DOHH2 (cell line): ENCODE measurements around the gene IGSF11.

Experiments
- H3F3A ChIP-seq: fragments of 200-600 bp; sonication (generic), shearing (Covaris generic); 2 replicates; pipeline ENCODE4 v1.6.0; 2016; ENCODE audit warnings: antibody characterized with exemption, mild to moderate bottlenecking; ENCODE audit not compliant: control insufficient read depth, insufficient read depth
- H3K27ac ChIP-seq: fragments of 200-600 bp; sonication (generic); 2 replicates; pipeline ENCODE4 v1.5.1; 2014; ENCODE audit warnings: low read depth, mild to moderate bottlenecking, low read length, moderate library complexity
- H3K27me3 ChIP-seq: fragments of 200-600 bp; sonication (generic); 2 replicates; pipeline ENCODE4 v1.6.1; 2014; ENCODE audit warnings: mild to moderate bottlenecking, low read length, mixed read lengths; ENCODE audit not compliant: control insufficient read depth
- H3K36me3 ChIP-seq: fragments of 200-600 bp; sonication (generic); 2 replicates; pipeline ENCODE4 v1.6.1; 2014; ENCODE audit warnings: mild to moderate bottlenecking, low read length, moderate library complexity, mixed read lengths; ENCODE audit not compliant: control insufficient read depth
- H3K4me1 ChIP-seq: fragments of 200-600 bp; sonication (generic); 2 replicates; pipeline ENCODE4 v1.6.1; 2014; ENCODE audit warnings: mild to moderate bottlenecking, low read length, mixed read lengths; ENCODE audit not compliant: control insufficient read depth
- H3K4me2 ChIP-seq: fragments of 200-600 bp; sonication (generic); 2 replicates; pipeline ENCODE4 v1.6.0; 2014; ENCODE audit warnings: mild to moderate bottlenecking, low read length, moderate library complexity
- H3K4me3 ChIP-seq: fragments of 200-600 bp; sonication (generic); 2 replicates; pipeline ENCODE4 v1.5.1; 2014; ENCODE audit warnings: mild to moderate bottlenecking, low read length, mixed read lengths
- H3K79me2 ChIP-seq: fragments of 200-600 bp; sonication (generic); 2 replicates; pipeline ENCODE4 v1.6.1; 2014; ENCODE audit warnings: mild to moderate bottlenecking, low read length, mixed read lengths; ENCODE audit not compliant: control insufficient read depth
- H3K9me2 ChIP-seq: fragments of 200-600 bp; sonication (generic); replicated peaks from 2 replicates; pipeline ENCODE4 v1.6.1; 2014; ENCODE audit warnings: mild to moderate bottlenecking, low read length, mixed read lengths; ENCODE audit not compliant: control insufficient read depth
- H3K9me3 ChIP-seq: fragments of 200-600 bp; sonication (generic); 2 replicates; pipeline ENCODE4 v1.6.1; 2014; ENCODE audit warnings: antibody characterized with exemption, low read length, mixed read lengths; ENCODE audit not compliant: control insufficient read depth, insufficient read depth
- H4K20me1 ChIP-seq: fragments of 200-600 bp; sonication (generic); 2 replicates; pipeline ENCODE4 v1.6.0; 2014; ENCODE audit warnings: low read depth, mild to moderate bottlenecking, antibody characterized with exemption, low read length, moderate library complexity; ENCODE audit not compliant: control insufficient read depth, insufficient read depth
- EZH2phosphoT487 ChIP-seq: fragments of 200-600 bp; sonication (generic); IDR thresholded peaks from 2 replicates; pipeline ENCODE4 v1.6.1; 2017; ENCODE audit warnings: borderline replicate concordance, mild to moderate bottlenecking, antibody characterized with exemption, low read length, moderate library complexity, mixed read lengths
- TF ChIP-seq, protein P1 (sequence below): fragments of 200-600 bp; sonication (generic); IDR thresholded peaks from one replicate; pipeline ENCODE4 v1.5.1; 2014; ENCODE audit warnings: antibody characterized with exemption, mild to moderate bottlenecking, low read depth, low read length; ENCODE audit not compliant: poor library complexity, severe bottlenecking

Gene IGSF11

DNA sequence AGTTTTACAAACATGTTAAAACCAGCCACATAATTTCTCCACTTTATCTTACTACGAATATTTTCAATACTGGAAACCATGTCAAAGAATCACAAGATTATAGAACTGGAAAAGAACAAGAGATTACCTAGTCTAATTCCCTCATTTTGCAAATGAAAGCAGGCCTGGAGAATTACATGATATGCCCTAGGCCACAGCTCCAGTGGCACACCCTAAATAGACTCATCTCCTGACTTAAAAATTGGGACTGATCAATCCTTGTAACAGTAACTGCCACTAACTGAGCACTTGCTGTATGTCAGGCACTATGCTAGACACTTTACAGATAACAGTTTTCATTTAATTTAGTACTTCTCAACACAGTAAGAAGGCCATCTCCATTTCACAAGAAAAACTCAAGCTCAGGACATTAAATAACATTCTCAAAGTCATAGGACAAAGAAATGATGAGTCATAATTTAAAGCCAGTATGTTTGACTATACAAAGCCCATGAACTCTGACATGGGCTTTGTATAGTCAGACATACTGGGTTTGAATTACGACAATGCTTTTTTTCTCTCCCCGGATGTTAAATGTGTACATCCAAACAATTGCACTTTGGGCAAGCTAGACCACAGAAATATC is 9.4 kb downstream of the IGSF11 start:
- no peaks in the 10 kb centered on the region for H3K27me3 ChIP-seq
- H4K20me1 ChIP-seq = no peaks in the 10 kb centered on the region
- no peak overlapping the region for H3K4me2 ChIP-seq
- no peaks in the 10 kb centered on the region for H3K36me3 ChIP-seq
- no peaks in the 10 kb centered on the region for H3K79me2 ChIP-seq
- TF ChIP-seq, protein P1, sequence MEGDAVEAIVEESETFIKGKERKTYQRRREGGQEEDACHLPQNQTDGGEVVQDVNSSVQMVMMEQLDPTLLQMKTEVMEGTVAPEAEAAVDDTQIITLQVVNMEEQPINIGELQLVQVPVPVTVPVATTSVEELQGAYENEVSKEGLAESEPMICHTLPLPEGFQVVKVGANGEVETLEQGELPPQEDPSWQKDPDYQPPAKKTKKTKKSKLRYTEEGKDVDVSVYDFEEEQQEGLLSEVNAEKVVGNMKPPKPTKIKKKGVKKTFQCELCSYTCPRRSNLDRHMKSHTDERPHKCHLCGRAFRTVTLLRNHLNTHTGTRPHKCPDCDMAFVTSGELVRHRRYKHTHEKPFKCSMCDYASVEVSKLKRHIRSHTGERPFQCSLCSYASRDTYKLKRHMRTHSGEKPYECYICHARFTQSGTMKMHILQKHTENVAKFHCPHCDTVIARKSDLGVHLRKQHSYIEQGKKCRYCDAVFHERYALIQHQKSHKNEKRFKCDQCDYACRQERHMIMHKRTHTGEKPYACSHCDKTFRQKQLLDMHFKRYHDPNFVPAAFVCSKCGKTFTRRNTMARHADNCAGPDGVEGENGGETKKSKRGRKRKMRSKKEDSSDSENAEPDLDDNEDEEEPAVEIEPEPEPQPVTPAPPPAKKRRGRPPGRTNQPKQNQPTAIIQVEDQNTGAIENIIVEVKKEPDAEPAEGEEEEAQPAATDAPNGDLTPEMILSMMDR = no peak
- no peak for TF ChIP-seq EZH2phosphoT487
- H3K9me3 ChIP-seq = no peaks in the 10 kb centered on the region
- H3K9me2 ChIP-seq = no peaks in the 10 kb centered on the region
- no peak overlapping the region for H3K4me3 ChIP-seq
- no peak overlapping the region for H3K27ac ChIP-seq
- H3K4me1 ChIP-seq = no peaks in the 10 kb centered on the region
- no peaks in the 10 kb centered on the region for H3F3A ChIP-seq

DNA sequence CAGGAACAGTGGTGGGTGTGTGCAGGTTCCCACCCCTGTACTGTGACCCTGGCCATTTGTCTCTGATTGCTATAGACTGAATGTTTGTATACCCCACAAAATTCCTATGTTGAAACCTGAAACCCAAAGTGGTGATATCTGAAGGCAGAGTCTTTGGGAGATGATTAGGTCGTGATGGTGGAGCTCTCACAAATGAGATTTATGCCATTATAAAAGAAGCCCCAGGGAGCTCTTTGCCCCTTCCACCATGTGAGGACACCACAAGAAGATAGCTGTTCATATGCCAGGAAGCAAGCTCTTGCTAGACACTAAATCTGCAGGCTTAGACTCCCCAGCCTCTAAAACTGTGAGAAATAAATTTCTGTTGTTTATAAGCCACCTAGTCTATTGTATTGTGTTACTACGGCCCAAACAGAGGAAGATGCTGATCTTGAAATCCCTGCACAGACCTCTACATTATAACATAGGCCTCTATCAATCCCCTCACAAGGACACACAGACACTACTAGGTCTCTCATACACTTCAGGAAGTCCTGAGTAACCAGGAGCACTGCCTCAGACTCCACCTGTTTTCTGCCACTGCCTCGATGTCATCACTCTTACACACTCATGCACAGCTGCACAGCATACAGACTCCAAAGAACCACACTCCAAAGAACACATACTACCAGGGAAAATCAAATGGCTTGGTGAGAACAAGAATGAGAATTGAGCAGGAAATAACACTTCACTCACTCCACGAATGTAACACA is 14.7 kb downstream of the IGSF11 start:
- Histone ChIP-seq H3K79me2 (no peaks in the 10 kb centered on the region), H4K20me1 (no peaks in the 10 kb centered on the region), H3K4me2 (no peak overlapping the region), H3K4me3 (no peak overlapping the region), H3K36me3 (no peaks in the 10 kb centered on the region), H3K9me3 (no peaks in the 10 kb centered on the region), H3F3A (no peaks in the 10 kb centered on the region), H3K4me1 (no peaks in the 10 kb centered on the region), H3K9me2 (no peaks in the 10 kb centered on the region), H3K27me3 (no peaks in the 10 kb centered on the region), H3K27ac (no peak overlapping the region)
- TF ChIP-seq, protein P1 = no peak
- no peak for TF ChIP-seq EZH2phosphoT487

- Histone ChIP-seq H3K27ac (no peak overlapping the region), H3K27me3 (peaks cover 2% of the 10 kb centered on the region; the same call in 1 of the 2 replicates), H4K20me1 (no peaks in the 10 kb centered on the region), H3K4me2 (no peak overlapping the region), H3K9me2 (no peaks in the 10 kb centered on the region), H3K4me3 (no peak overlapping the region), H3K79me2 (no peaks in the 10 kb centered on the region), H3K36me3 (no peaks in the 10 kb centered on the region), H3K9me3 (no peaks in the 10 kb centered on the region), H3K4me1 (no peaks in the 10 kb centered on the region), H3F3A (no peaks in the 10 kb centered on the region)
- TF ChIP-seq, protein P1 = no peak
- no peak for TF ChIP-seq EZH2phosphoT487
Observed at GRCh38 chr3:119018690-119019463, 15.8 kb downstream of the IGSF11 start.
